ENCODE data around the gene CCDC14.
"Not testable (repeated sequence)": the region's sequence is repeated elsewhere in the genome, so short reads cannot be mapped to it uniquely, and the experiment has no call there.

CCDC14 gene

DNA sequence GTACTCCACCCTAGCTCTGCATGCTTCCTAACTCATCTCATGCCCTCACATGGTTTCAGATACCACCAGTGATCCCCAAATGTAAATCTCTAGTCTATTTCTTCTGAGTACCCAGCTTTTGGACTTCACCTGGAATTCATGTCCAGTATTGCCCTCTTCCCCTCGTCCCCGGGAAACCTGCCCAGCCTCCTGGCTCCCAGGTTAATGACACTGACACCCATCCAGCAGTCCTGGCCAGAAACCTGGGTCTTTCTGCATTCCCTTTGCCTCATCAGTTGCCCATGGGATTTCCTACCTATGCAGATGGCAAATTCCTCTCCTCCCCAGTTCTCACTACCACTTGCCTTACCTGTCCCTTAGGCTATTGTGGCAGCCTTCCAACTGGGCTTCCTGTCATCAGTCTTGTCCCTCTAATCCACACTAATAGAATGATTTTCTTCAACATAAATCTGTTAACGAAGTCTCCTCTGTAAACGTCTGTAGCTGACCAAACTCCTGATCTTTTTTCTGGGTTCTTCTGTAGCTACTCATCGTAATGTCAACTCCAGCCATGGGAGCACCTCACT is 61.6 kb downstream of the CCDC14 start:
- DNase-seq (ENCODE audit: low spot score), result no peak

DNA sequence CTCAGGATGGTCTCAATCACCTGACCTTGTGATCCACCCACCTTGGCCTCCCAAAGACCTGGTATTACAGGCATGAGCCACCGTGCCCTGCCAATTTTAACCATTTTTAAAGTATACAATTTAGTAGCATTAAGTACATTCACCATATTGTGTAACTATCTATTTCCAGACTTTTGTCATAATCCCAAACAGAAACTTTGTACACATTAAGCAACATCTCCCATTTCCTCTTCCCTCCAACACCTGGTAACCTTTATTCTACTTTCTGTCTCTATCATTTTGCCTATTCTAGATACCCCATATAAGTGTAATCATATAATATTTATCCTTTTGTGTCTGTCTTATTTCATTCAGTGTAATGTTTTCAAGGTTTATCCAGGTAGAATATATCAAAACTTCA is 68.0 kb downstream of the CCDC14 start:
- no peak for DNase-seq (ENCODE audit: low spot score)

DNA sequence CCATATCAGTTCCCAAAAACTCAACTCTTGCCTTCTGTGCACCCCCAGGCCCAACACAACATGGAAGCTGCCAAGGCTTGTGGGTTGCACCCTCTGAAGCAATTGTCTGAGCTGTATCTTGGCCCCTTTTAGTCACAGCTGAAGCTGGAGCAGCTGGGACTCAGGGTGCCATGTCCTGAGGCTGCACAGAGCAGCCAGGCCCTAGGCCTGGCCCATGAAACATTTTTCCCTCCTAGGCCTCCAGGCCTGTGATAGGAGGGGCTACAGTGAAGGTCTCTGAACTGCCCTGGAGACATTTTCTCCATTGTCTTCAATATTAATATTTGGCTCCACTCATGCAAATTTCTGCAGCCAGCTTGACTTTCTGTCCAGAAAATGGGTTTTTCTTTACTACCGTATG is 68.8 kb downstream of the CCDC14 start:
- DNase-seq (ENCODE audit: low spot score), result no peak

DNA sequence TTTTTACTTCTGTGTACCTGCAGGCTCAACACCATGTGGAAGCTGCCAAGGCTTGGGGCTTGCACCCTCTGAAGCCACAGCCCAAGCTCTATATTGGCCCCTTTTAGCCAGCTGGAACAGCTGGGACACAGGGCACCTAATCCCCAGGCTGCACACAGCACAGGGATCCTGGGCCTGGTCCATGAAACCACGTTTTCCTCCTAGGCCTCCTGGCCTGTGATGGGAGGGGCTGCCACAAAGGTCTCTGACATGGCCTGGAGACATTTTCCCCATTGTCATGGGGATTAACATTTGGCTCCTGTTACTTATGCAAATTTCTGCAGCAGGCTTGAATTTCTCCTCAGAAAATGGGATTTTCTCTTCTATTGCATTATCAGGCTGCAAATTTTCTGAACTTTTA is 70.0 kb downstream of the CCDC14 start:
- DNase-seq (ENCODE audit: low spot score), result not testable (repeated sequence)

DNA sequence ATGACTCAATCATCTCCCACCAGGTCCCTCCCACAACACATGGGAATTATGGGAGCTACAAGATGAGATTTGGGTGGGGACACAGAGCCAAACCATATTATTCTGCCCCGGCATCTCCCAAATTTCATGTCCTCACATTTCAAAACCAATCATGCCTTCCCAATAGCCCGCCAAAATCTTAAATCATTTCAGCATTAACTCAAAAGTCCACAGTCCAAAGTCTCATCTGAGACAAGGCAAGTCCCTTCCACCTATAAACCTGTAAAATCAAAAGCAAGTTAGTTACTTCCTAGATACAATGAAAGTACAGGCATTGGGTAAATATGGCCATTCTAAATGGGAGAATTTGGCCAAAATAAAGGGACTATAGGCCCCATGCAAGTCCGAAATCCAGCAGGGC is 70.9 kb downstream of the CCDC14 start:
- not testable (repeated sequence) for DNase-seq (ENCODE audit: low spot score)

DNA sequence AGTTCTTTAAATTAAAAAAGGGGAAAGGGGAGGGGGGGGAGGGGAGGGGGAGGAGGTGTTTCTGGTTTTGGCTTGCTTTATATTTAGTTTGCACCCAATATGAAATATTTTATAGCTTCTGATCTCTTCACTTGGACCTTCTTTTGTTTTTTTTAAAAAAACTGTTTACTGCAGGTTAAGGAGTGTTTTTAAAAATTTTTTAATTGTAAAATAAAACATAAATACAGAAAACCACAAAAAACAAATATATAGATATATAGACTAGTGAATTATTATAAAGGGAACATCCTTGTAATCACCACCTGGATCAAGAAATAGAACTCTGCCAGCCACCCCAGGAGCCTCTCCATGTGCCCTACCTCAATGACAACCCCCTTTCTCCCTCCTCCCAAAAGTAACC is 76.0 kb downstream of the CCDC14 start:
- no peak for DNase-seq (ENCODE audit: low spot score)

DNA sequence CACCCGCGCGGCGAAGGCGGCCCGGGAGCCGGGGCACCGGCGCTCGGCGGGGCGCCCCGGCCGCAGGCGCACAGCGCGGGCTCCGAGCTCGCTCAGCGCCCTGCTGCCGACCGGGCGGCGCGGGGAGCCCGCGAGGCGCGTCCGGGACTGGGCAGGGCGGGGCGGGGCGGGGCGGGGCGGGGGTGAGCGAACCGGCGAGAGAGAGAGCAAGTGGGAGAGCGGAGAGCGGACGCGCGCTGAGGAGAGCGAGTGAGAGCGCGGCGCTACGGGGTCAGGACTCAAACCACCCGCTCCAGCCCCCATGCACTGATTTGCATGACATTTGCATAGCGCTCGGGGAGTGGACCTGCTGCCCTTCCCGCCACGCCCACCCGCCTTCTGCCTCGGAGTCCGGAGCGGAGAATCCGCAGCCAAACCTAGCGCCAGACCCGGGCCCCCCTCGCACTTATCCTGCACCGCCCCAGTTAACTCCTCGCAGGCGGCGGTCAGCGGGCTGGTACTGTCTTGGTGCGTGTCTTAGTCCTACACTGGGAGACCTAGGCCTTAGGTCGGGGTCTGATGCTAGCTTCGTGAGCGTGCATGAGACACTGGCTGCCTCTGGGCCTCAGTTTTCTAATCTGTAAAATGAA is 76.7 kb downstream of the CCDC14 start, which contains the start of gene MYLK:
Gene MYLK, minus strand, starts transcription at position 130 of the 629 bp plus-strand sequence. CDS start 90,491 bp downstream, outside the sequence.
- DNase-seq (ENCODE audit: low spot score), result peak; percentile 20

DNA sequence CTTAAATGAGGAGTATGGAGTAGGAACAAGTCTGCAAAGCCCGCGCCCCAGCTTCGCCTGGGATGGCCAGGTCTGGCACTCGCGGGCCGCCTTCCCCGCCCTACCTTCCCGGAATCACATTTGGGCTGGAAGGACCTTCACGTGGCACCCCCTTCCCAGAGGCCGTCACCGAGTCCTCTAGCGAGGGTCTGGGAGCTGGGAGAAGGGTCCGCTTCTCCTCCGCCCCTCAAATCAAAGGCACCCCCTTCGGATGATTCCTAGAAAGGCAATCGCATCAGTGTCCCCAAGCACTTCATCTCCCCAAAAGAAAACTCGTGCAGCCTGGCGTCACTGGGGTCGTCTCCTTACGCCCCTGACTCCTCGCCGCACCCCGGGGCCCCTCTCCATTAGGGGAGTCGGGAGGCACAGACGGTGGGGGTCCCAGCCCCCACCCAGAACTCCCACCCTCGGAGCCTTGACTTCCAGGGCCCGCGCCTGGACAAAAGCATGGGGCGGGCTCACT is 77.3 kb downstream of the CCDC14 start:
- DNase-seq (ENCODE audit: low spot score), result no peak

DNA sequence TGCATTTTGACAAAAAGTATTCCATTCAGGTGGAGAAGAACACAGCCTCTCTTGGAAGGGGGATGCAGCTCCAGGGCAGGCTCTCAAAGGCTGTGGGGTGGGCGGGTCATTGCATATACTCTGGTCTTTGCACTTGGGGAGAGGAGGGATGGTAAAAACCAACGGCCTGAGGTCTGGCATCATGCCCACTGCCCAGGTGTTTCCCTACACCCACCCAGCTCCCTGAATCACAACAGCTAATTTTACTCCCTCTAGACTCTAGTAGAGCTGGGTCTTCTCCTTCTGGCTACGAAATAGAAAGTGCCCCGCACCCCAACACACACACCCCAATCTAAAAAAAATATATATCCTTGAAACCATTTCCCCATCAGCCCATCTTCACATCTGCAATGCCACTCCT is 77.9 kb downstream of the CCDC14 start:
- DNase-seq (ENCODE audit: low spot score), result no peak

DNA sequence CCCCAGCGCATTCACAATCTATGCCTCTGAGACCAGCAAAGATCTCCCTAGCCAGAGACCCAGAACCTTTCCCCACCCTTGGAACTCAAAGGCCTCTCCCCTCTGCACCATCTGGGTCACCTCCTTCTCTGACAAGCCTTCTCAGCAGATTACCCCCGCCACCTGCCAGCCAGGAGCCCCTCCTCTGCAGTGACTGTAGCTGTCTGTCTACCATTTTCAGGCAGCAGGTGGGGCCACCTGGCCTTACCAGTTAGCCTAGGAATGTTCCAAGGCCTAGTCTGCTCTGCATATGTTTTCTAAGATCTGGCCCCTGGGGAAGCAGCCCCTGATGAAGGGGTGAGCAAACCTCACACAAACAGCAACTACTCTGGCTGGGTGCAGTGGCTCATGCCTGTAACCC is 79.3 kb downstream of the CCDC14 start:
- no peak for DNase-seq (ENCODE audit: low spot score)

DNA sequence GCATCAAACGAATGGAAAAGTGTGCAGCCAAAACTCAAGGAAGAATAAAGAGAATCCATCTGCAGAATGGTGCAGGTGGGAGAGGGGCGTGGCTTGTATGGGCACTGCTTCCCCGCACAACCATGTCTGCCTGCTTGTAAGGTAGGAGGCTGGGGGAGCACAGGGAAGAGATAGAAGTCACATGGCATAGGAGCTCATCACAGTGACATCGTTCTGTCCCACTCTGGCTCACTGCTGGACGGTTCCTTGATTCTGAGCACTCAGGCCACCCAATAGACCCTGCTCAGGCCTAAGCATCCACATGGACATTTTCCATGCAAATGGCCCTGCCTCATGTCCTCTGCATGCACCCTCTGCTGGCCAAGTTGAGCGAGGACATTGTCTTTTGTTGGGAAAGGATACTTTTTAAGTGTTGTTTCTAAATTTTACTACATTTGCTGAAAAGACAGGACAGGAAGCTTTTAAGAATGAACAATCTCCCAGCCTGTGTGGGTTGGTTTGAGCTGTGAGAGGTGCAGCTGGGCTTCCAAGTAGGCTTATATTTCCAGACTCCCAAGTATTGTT is 79.9 kb downstream of the CCDC14 start:
- DNase-seq (ENCODE audit: low spot score), result no peak

DNA sequence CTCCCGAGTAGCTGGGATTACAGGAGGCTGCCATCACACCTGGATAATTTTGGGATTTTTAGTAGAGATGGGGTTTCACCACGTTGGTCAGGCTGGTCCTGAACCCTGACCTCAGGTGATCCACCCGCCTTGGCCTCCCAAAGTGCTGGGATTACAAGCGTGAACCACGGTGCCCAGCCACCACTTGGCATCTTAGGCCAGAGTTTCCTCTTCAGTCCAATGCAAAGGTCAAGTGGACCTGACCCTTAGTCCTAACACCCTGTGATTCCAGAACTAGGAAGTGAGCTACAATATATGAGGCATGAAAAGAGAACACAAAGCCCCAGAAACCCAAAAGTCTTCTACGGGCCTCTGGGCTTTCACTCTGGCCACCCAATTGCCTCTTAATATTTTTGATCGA is 82.2 kb downstream of the CCDC14 start:
- DNase-seq (ENCODE audit: low spot score), result no peak

DNA sequence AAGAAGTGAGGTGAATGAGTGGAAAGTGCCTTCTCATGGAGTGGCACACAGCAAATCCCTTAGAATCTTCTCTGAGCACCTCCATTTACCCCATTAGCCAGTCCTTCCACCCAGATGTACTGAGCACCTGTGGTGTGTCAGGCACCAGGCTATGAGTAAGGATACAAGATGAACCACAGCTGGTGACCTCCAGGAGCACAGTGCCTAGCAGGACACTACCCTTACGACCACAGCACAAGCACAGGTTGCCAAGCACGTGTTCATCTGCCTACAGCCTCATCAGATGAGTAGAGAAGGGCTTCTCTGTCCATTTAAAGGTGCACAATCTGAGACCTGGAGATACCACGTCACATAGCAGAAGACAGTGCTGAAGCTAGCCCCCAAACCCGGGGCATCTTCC is 83.1 kb downstream of the CCDC14 start:
- no peak for DNase-seq (ENCODE audit: low spot score)

DNA sequence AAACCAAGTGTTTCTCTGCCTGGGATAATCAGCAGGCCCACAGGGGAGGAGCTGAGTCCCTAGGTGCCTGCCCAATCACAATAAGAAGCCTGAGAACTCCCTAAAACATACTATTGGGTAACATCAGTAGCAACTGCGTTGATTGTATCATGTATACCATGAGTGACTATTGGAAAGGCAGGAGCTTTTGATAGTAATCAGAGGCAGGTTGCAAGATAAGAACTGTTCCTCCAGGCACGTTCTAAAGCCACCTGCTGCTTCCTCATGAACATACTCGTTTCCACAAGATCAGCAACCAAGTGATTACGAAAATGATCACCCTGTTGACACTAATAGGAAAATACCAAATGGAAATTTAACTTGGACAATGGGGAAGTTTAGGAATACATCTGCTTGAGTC is 83.6 kb downstream of the CCDC14 start:
- DNase-seq (ENCODE audit: low spot score), result no peak

DNA sequence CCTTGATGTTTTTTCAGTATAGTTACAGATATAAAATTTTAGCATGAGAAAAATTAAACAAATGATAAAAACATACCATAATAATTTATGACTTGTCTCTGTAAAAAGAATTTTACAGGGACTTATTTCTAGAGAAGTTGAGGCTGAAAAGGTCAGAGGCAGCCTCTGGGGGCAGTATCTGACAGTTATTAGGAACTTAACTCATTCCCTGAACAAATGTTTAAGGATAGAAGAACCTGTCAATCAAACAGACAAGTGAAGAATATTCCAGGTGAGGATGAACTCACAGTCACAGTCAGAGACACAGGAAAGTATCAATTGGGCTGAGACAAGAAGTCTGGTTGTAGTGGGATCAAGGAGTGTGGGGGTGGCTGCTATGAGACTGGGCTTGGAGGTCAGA is 84.2 kb downstream of the CCDC14 start:
- DNase-seq (ENCODE audit: low spot score), result no peak

DNA sequence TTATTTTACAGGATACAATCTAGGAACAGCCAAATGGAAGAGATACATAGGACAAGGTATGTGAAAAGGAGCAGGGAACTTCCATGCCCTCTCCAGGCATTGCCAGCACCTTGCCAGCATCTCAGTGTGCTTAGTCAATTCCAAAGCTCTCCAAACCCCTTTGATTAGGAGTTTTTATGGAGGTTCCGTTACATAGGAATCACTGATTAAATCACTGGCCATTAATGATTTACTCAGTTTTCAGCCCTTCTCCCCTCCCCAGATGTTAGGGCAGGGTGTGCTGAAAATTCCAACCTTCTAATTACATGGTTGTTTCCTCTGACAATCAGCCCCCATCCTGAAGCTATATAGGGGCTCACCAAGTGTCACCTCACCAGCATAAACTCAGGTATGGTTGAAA is 88.4 kb downstream of the CCDC14 start:
- DNase-seq (ENCODE audit: low spot score), result no peak

DNA sequence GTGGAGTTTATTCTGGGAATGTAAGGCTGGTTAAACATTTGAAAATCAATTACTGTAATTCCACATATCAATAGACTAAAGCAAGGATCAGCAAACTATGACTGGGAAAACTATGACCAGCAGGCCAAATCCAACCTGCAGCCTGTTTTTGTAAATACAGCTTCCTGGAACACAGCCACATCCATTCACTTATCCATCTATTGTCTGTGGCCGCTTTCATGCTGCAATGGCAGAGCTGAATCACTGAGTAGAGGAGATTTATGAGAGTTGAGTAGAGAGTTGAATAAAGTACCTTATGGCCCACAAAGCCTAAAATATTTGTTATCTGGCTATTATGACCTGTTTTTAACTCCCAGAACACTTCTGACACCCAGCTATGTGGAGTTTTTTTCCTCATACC is 89.1 kb downstream of the CCDC14 start:
- no peak for DNase-seq (ENCODE audit: low spot score)

DNA sequence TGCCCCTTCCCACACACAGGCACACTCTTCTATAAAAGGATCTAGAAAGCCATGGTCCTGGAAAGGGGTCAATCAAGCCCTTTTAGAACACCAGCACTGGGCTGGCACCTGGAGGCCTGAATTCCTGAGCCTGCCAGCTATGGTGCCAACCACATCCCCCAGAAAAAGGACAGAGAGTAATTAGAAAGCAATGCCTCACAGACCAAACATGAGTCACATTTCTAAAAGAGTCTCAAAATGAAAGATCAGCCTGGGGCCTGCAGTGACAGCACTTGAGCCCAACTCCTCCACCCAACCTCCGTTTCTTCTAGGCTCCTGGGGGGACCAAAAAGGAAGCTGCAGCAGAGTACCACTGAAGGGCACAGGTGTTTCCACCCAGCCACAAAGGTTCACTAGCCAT is 91.0 kb downstream of the CCDC14 start:
- DNase-seq (ENCODE audit: low spot score), result no peak

DNA sequence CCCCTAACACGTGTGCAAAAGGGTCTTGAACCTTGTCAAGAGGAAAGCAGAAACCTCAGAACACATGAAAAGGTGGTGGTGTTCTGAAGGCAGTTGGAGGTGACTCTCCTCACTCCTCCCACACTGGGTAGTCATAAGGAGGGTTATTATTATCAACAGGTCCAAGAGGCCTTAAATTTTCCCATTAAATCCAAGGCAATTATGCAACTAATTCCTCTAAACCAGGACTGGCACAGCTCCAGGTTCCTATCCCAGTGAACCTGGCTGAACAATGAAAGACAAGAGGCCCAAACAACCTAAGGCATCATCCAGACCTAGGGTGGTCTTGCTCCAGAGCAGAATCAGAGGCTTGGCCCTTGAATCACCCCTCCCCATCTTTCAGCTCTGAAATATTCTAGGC is 91.9 kb downstream of the CCDC14 start:
- DNase-seq (ENCODE audit: low spot score), result no peak

DNA sequence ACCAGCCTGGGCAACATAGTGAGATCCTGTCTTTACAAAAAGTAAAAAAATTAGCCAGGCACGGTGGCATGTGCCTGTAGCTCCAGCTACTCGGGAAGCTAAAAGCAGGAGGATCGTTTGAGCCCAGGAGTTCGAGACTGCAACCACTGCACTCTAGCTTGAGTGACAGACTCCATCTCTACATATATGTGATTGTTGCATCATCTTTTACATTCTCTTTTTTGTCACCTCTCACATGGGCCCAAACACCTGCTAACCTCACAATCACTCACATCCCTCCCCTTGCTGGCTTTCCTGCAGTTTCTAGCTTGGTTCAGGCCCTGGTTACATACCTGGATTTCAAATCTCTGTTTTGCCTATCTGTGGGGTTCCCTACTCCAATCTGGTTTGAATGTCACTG is 96.3 kb downstream of the CCDC14 start:
- DNase-seq (ENCODE audit: low spot score), result no peak

Measured in Ammon's horn (tissue), 1 donor.